ENCODE results near the gene RASAL3. TPM values are rescaled to one million over a fixed set of nuclear protein-coding genes. Genes with fewer than 3 reads are reported as not detected.

RASAL3 gene
- total RNA-seq, 1 experiment from 2014 or later: 1.1 TPM

DNA sequence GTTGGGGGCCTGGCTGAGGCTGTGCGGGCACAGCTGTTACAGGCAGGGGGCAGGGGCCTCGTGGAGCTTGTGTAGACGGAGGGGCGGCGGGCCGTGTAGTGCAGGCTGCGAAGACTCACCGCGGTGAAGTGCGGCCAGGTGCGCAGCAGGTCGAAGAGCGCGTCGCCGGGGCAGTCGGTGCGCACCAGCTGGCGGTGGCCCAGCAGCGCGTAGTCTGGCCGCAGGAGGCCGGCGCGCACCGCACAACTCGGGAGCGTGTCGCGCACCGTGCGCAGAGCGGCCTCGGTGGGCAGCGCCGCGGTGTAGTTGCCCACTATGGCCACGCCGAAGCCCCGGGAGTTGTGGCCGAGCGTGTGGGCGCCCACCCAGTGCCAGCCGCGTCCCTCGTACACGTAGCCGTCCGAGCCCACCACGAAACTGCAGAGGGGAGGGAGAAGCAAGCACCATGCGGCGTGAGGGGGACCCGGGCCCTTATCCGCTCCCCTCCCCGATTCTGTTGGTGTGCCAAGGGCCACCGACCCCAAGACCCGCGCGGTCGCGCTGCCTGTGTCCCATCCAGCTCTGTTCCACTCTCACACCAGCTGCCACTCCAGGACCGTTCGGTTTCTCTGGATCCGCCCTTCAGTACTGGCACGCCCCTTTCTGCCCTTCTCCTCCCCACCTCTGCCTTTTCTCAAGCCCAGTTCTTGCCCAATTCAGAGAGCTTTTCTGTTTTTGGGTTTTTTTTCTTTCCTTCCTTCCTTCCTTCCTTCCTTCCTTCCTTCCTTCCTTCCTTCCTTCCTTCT lies 5.4 kb upstream of the RASAL3 start:
- intact Hi-C loops (cut with micrococcal nuclease; ENCODE audit: unreplicated experiment): loop anchor here (1.0 kb wide), 1 partner anchor 32 kb away; no protein-coding TSS in a partner anchor
- Histone ChIP-seq H3K27me3 (replicated peaks; ENCODE audit: insufficient read depth, low read depth, low read length, poor library complexity) (no peaks in the 10 kb centered on the region), H3K9me3 (ENCODE audit: low read depth, low read length, poor library complexity, severe bottlenecking) (no peaks in the 10 kb centered on the region), H3K4me1 (ENCODE audit: insufficient read depth, low read length, poor library complexity, severe bottlenecking) (peaks cover 14% of the 10 kb centered on the region), H3K4me3 (ENCODE audit: low read depth, low read length, poor library complexity, severe bottlenecking) (peak overlapping the region; percentile 52), H3K36me3 (ENCODE audit: insufficient read depth, low read length, poor library complexity, severe bottlenecking) (no peaks in the 10 kb centered on the region), H3K27ac (ENCODE audit: low read depth, low read length, poor library complexity, severe bottlenecking) (peak overlapping the region; percentile 79)
- TF ChIP-seq EZH2 (IDR thresholded peaks at IDR 0.05; ENCODE audit: borderline replicate concordance, low read depth, low read length, poor library complexity, severe bottlenecking): no peak
- TF ChIP-seq, protein P1, sequence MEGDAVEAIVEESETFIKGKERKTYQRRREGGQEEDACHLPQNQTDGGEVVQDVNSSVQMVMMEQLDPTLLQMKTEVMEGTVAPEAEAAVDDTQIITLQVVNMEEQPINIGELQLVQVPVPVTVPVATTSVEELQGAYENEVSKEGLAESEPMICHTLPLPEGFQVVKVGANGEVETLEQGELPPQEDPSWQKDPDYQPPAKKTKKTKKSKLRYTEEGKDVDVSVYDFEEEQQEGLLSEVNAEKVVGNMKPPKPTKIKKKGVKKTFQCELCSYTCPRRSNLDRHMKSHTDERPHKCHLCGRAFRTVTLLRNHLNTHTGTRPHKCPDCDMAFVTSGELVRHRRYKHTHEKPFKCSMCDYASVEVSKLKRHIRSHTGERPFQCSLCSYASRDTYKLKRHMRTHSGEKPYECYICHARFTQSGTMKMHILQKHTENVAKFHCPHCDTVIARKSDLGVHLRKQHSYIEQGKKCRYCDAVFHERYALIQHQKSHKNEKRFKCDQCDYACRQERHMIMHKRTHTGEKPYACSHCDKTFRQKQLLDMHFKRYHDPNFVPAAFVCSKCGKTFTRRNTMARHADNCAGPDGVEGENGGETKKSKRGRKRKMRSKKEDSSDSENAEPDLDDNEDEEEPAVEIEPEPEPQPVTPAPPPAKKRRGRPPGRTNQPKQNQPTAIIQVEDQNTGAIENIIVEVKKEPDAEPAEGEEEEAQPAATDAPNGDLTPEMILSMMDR (conservative IDR thresholded peaks at IDR 0.05; ENCODE audit: low read depth, low read length): no peak
- ChIA-PET POLR2A (ENCODE audit: low non-redundant PET) (no interaction called here), CTCF (interaction anchor here (0.6 kb wide), 1 partner anchor 50 kb away, joined by 6 read pairs; no protein-coding TSS in a partner anchor)
- DNase-seq (ENCODE audit: low spot score): peak; percentile 84
- BruUV-seq (replicated peaks): no TSS peak

DNA sequence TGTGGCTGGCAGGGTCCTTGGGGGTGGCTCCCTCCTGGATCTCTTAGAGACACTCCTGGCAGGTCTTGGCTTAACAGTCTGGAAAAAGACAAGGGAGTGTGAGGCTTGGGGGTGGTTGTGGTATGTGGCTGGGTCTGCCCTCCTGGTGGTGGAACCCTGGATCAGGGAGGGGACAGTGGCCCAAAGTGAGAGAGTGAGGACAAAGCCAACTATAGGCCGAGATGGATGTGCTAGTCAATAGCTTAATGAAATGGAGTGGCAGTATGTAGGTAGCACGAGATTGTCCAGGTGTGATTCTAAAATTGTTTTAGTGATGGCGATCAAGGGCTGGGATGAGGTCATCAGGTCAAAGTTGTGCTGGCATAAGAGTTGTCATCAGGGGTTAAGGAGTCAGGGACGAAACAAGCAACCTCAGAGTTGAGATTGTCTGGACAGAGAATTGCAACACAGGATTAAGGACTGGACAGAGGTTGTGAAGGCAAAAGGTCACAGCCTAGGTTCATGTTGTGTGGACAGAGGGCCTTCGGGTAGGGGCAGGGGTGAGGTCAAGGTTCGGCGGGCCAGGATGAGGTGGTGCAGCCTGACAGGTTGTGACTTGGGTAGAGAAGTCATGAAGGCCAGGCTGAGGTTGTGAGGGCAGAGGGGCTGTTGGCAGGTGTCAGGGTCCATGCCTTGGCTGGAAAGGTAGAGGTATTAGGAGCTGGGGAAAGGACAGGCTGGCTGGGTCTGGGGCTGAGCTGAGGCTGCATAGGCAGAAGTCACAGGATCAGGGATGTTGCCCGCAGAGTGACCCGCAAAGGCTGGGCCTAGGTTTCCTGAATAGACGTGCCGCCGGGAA lies 4.5 kb upstream of the RASAL3 start:
- no peaks in the 10 kb centered on the region for H3K27me3 ChIP-seq (replicated peaks; ENCODE audit: insufficient read depth, low read depth, low read length, poor library complexity)
- H3K27ac ChIP-seq (ENCODE audit: low read depth, low read length, poor library complexity, severe bottlenecking): peak overlapping the region; percentile 79
- TF ChIP-seq, protein P1 (conservative IDR thresholded peaks at IDR 0.05; ENCODE audit: low read depth, low read length): no peak
- no peak for TF ChIP-seq EZH2 (IDR thresholded peaks at IDR 0.05; ENCODE audit: borderline replicate concordance, low read depth, low read length, poor library complexity, severe bottlenecking)
- H3K9me3 ChIP-seq (ENCODE audit: low read depth, low read length, poor library complexity, severe bottlenecking): no peaks in the 10 kb centered on the region
- BruUV-seq (replicated peaks): TSS peak; percentile 70
- POLR2A ChIA-PET (ENCODE audit: low non-redundant PET): no interaction called here
- H3K36me3 ChIP-seq (ENCODE audit: insufficient read depth, low read length, poor library complexity, severe bottlenecking): no peaks in the 10 kb centered on the region
- H3K4me3 ChIP-seq (ENCODE audit: low read depth, low read length, poor library complexity, severe bottlenecking): peak overlapping the region; percentile 52
- no peak for DNase-seq (ENCODE audit: low spot score)
- intact Hi-C loops (cut with micrococcal nuclease; ENCODE audit: unreplicated experiment): no loop called here
- peaks cover 14% of the 10 kb centered on the region for H3K4me1 ChIP-seq (ENCODE audit: insufficient read depth, low read length, poor library complexity, severe bottlenecking)
- CTCF ChIA-PET: no interaction called here

DNA sequence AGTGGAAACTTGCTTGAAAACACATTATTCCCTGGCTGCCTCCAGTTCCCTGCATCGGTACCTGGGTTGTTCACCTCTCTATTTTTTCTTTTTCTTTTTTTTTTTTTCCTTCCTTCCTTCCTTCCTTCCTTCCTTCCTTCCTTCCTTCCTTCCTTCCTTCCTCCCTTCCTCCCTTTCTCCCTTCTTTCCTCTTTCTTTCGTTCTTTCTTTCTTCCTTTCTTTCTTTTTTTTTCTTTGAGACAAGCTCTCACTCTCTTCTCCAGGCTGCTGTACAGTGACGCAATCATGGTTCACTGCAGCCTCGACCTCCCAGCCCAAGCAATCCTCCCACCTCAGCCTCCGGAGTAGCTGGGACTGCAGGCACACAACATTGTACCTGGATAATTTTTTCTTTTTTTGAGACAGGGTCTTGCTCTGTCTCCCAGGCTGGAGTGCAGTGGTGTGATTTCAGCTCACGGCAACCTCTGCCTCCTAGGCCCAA lies 3.4 kb upstream of the RASAL3 start:
- H3K9me3 ChIP-seq (ENCODE audit: low read depth, low read length, poor library complexity, severe bottlenecking): no peaks in the 10 kb centered on the region
- H3K27ac ChIP-seq (ENCODE audit: low read depth, low read length, poor library complexity, severe bottlenecking): peak overlapping the region; percentile 79
- H3K27me3 ChIP-seq (replicated peaks; ENCODE audit: insufficient read depth, low read depth, low read length, poor library complexity): no peaks in the 10 kb centered on the region
- H3K4me1 ChIP-seq (ENCODE audit: insufficient read depth, low read length, poor library complexity, severe bottlenecking): peaks cover 14% of the 10 kb centered on the region
- CTCF ChIA-PET: interaction anchor here (0.6 kb wide), 2 partner anchors 246 to 1347 kb away, joined by 3 to 8 read pairs; no protein-coding TSS in a partner anchor
- BruUV-seq (replicated peaks): no TSS peak
- no peak for DNase-seq (ENCODE audit: low spot score)
- POLR2A ChIA-PET (ENCODE audit: low non-redundant PET): no interaction called here
- intact Hi-C loops (cut with micrococcal nuclease; ENCODE audit: unreplicated experiment): no loop called here
- H3K36me3 ChIP-seq (ENCODE audit: insufficient read depth, low read length, poor library complexity, severe bottlenecking): no peaks in the 10 kb centered on the region
- TF ChIP-seq EZH2 (IDR thresholded peaks at IDR 0.05; ENCODE audit: borderline replicate concordance, low read depth, low read length, poor library complexity, severe bottlenecking): no peak
- TF ChIP-seq, protein P1 (conservative IDR thresholded peaks at IDR 0.05; ENCODE audit: low read depth, low read length): no peak
- no peak overlapping the region for H3K4me3 ChIP-seq (ENCODE audit: low read depth, low read length, poor library complexity, severe bottlenecking)

Data from A673 (cell line).